ENCODE data around the gene UAP1L1.

Gene UAP1L1

DNA sequence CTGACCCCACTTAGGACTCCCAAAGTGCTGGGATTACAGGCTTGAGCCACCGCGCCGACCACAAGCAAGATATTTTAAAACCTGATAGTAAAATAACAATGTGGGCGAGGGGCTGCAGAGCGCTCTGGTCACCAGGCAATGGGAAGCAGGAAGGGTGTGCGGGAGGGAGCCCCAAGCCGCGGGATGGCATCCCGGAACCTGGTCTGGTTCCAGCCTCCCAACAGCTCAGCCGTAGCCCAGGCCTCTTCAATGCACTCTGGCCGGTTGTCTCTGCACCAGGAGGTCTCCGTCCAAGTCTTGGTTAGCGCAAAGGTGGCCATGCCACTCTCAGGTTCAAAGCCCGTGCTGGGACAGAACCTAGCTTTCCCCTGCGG lies 694 bp upstream of the UAP1L1 start:
- H3K27ac ChIP-seq (ENCODE audit: low read depth, low read length): no peak overlapping the region
- H2BK120ac ChIP-seq (ENCODE audit: insufficient read depth, low read length, poor library complexity): no peak overlapping the region
- WGBS (ENCODE audit: extremely low coverage, insufficient coverage, insufficient read length): no CpG with 5 or more reads among the region's 15 CpGs
- no peak overlapping the region for H3K14ac ChIP-seq (ENCODE audit: low read length)
- no peak overlapping the region for H4K8ac ChIP-seq (ENCODE audit: low read depth, low read length)
- no peak overlapping the region for H2AFZ ChIP-seq (ENCODE audit: insufficient read depth, low read length, poor library complexity)
- H3K36me3 ChIP-seq (ENCODE audit: control insufficient read depth in 1 of 2, insufficient read depth in 2 of 2, low read length in 2 of 2): peaks cover 0 to 2% of the 10 kb centered on the region in 2 experiments
- H4K12ac ChIP-seq (ENCODE audit: low read depth, low read length): no peak overlapping the region
- no peak overlapping the region for H3K23ac ChIP-seq (ENCODE audit: low read length)
- peak overlapping the region; percentile 39 for H3K4me2 ChIP-seq (ENCODE audit: low read length)
- peaks cover 22% of the 10 kb centered on the region for H3K27me3 ChIP-seq (ENCODE audit: insufficient read depth, low read length)
- H3K9me3 ChIP-seq (ENCODE audit: insufficient read depth, low read depth, low read length): peaks cover 6% of the 10 kb centered on the region
- no peaks in the 10 kb centered on the region for H3K79me2 ChIP-seq (ENCODE audit: control insufficient read depth, insufficient read depth, low read length, poor library complexity)
- no peak overlapping the region for H3K4me3 ChIP-seq (ENCODE audit: low read depth, low read length)
- H3K4me1 ChIP-seq (ENCODE audit: control insufficient read depth in 1 of 2, insufficient read depth in 2 of 2, low read length in 2 of 2): peaks cover 10 to 14% of the 10 kb centered on the region in 2 experiments
- H2BK12ac ChIP-seq (ENCODE audit: low read length): no peak overlapping the region
- H3K4ac ChIP-seq (ENCODE audit: low read depth, low read length): no peak overlapping the region
- peaks cover 3% of the 10 kb centered on the region for H3K79me1 ChIP-seq (ENCODE audit: low read length)
- H2BK5ac ChIP-seq (ENCODE audit: low read depth, low read length, poor library complexity): no peak overlapping the region
- H3K9ac ChIP-seq (ENCODE audit: low read length): no peak overlapping the region
- H2AK5ac ChIP-seq (ENCODE audit: low read length): no peak overlapping the region
- no peak overlapping the region for H3K18ac ChIP-seq (ENCODE audit: low read length)
- peak overlapping the region; percentile 7 for H4K91ac ChIP-seq (ENCODE audit: low read depth, low read length)
- DNase-seq: no peak

DNA sequence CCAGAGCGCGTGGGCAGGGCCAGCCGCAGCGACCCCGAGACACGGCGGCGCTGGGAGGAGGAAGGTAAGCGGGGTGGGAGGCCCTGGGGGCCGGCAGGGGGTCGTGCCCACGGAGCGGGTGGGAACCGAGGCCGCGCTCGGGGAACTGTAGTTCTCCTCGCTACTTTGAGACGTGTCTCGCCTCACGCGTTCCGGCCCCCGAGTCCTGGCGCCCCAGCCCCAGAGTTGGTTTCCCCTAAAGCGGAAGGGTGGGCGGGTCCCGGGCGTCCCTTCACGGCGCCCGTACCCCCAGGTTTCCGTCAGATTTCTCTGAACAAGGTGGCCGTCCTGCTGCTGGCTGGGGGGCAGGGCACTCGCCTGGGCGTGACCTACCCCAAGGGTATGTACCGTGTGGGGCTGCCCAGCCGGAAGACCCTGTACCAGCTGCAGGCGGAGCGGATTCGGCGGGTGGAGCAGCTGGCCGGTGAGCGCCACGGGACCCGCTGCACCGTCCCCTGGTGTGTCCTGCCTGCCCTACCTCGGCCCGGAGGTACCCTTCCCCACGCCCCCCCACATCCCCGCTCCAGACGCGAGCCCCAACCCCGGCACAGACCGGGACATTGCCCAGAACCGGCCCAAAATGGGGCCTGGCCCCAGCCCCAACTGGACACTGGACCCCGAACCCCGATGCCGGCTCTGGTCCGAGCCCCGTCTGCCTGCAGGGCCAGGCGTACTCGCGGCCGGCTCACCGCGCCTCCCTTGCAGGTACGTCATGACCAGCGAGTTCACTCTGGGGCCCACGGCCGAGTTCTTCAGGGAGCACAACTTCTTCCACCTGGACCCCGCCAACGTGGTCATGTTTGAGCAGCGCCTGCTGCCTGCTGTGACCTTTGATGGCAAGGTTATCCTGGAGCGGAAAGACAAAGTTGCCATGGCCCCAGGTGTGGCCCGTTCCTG lies 709 bp downstream of the UAP1L1 start:
- Histone ChIP-seq H3K27ac (ENCODE audit: low read depth, low read length) (no peak overlapping the region), H3K4me1 (ENCODE audit: control insufficient read depth in 1 of 2, insufficient read depth in 2 of 2, low read length in 2 of 2) (peaks cover 10 to 14% of the 10 kb centered on the region in 2 experiments), H3K9me3 (ENCODE audit: insufficient read depth, low read depth, low read length) (peaks cover 9% of the 10 kb centered on the region), H3K79me2 (ENCODE audit: control insufficient read depth, insufficient read depth, low read length, poor library complexity) (no peaks in the 10 kb centered on the region), H4K8ac (ENCODE audit: low read depth, low read length) (peak overlapping the region; percentile 23), H3K36me3 (ENCODE audit: control insufficient read depth in 1 of 2, insufficient read depth in 2 of 2, low read length in 2 of 2) (peaks cover 0 to 2% of the 10 kb centered on the region in 2 experiments), H2AK5ac (ENCODE audit: low read length) (no peak overlapping the region), H3K14ac (ENCODE audit: low read length) (no peak overlapping the region), H3K4me2 (ENCODE audit: low read length) (peak overlapping the region; percentile 90), H3K23ac (ENCODE audit: low read length) (no peak overlapping the region), H2BK12ac (ENCODE audit: low read length) (no peak overlapping the region), H3K9ac (ENCODE audit: low read length) (no peak overlapping the region), H2BK5ac (ENCODE audit: low read depth, low read length, poor library complexity) (no peak overlapping the region), H3K27me3 (ENCODE audit: insufficient read depth, low read length) (peaks cover 22% of the 10 kb centered on the region), H3K4me3 (ENCODE audit: low read depth, low read length) (peak overlapping the region; percentile 71), H3K79me1 (ENCODE audit: low read length) (peaks cover 3% of the 10 kb centered on the region), H2BK120ac (ENCODE audit: insufficient read depth, low read length, poor library complexity) (no peak overlapping the region), H3K4ac (ENCODE audit: low read depth, low read length) (no peak overlapping the region), H4K12ac (ENCODE audit: low read depth, low read length) (no peak overlapping the region), H3K18ac (ENCODE audit: low read length) (no peak overlapping the region), H2AFZ (ENCODE audit: insufficient read depth, low read length, poor library complexity) (peak overlapping the region; percentile 30), H4K91ac (ENCODE audit: low read depth, low read length) (peak overlapping the region; percentile 0)
- no CpG with 5 or more reads among the region's 76 CpGs for WGBS (ENCODE audit: extremely low coverage, insufficient coverage, insufficient read length)
- DNase-seq: no peak

- no CpG with 5 or more reads among the region's 51 CpGs for WGBS (ENCODE audit: extremely low coverage, insufficient coverage, insufficient read length)
- Histone ChIP-seq H3K27ac (ENCODE audit: low read depth, low read length) (no peak overlapping the region), H3K4me1 (ENCODE audit: control insufficient read depth in 1 of 2, insufficient read depth in 2 of 2, low read length in 2 of 2) (peaks cover 10 to 14% of the 10 kb centered on the region in 2 experiments), H2AK5ac (ENCODE audit: low read length) (no peak overlapping the region), H3K4me3 (ENCODE audit: low read depth, low read length) (no peak overlapping the region), H2AFZ (ENCODE audit: insufficient read depth, low read length, poor library complexity) (peak overlapping the region; percentile 13), H4K8ac (ENCODE audit: low read depth, low read length) (no peak overlapping the region), H3K18ac (ENCODE audit: low read length) (no peak overlapping the region), H2BK12ac (ENCODE audit: low read length) (no peak overlapping the region), H3K4me2 (ENCODE audit: low read length) (peak overlapping the region; percentile 90), H3K23ac (ENCODE audit: low read length) (no peak overlapping the region), H4K12ac (ENCODE audit: low read depth, low read length) (no peak overlapping the region), H4K91ac (ENCODE audit: low read depth, low read length) (no peak overlapping the region), H3K9me3 (ENCODE audit: insufficient read depth, low read depth, low read length) (peaks cover 9% of the 10 kb centered on the region), H2BK120ac (ENCODE audit: insufficient read depth, low read length, poor library complexity) (no peak overlapping the region), H3K79me2 (ENCODE audit: control insufficient read depth, insufficient read depth, low read length, poor library complexity) (no peaks in the 10 kb centered on the region), H3K79me1 (ENCODE audit: low read length) (peaks cover 3% of the 10 kb centered on the region), H2BK5ac (ENCODE audit: low read depth, low read length, poor library complexity) (no peak overlapping the region), H3K14ac (ENCODE audit: low read length) (no peak overlapping the region), H3K4ac (ENCODE audit: low read depth, low read length) (no peak overlapping the region), H3K36me3 (ENCODE audit: control insufficient read depth in 1 of 2, insufficient read depth in 2 of 2, low read length in 2 of 2) (peaks cover 0 to 2% of the 10 kb centered on the region in 2 experiments), H3K9ac (ENCODE audit: low read length) (no peak overlapping the region), H3K27me3 (ENCODE audit: insufficient read depth, low read length) (peaks cover 22% of the 10 kb centered on the region)
- DNase-seq: peak; percentile 22 to 39
These were observed 1.5 kb downstream of the UAP1L1 start for GRCh38 chr9:137078701-137079400.

- WGBS (ENCODE audit: extremely low coverage, insufficient coverage, insufficient read length): no CpG with 5 or more reads among the region's 13 CpGs
These were observed 2.1 kb downstream of the UAP1L1 start for GRCh38 chr9:137079401-137079787.

More at GRCh38 chr9:137079401-137079787, 2.1 kb downstream of the UAP1L1 start:
- Histone ChIP-seq H2BK120ac (ENCODE audit: insufficient read depth, low read length, poor library complexity) (no peak overlapping the region), H3K27ac (ENCODE audit: low read depth, low read length) (no peak overlapping the region), H2AK5ac (ENCODE audit: low read length) (no peak overlapping the region), H3K79me1 (ENCODE audit: low read length) (peaks cover 3% of the 10 kb centered on the region), H2AFZ (ENCODE audit: insufficient read depth, low read length, poor library complexity) (no peak overlapping the region), H3K36me3 (ENCODE audit: control insufficient read depth in 1 of 2, insufficient read depth in 2 of 2, low read length in 2 of 2) (peaks cover 0 to 2% of the 10 kb centered on the region in 2 experiments), H3K14ac (ENCODE audit: low read length) (no peak overlapping the region), H2BK12ac (ENCODE audit: low read length) (no peak overlapping the region), H4K91ac (ENCODE audit: low read depth, low read length) (no peak overlapping the region), H3K18ac (ENCODE audit: low read length) (no peak overlapping the region), H3K4me2 (ENCODE audit: low read length) (no peak overlapping the region), H3K79me2 (ENCODE audit: control insufficient read depth, insufficient read depth, low read length, poor library complexity) (no peaks in the 10 kb centered on the region), H3K27me3 (ENCODE audit: insufficient read depth, low read length) (peaks cover 22% of the 10 kb centered on the region), H3K4me3 (ENCODE audit: low read depth, low read length) (no peak overlapping the region), H4K12ac (ENCODE audit: low read depth, low read length) (no peak overlapping the region), H3K9me3 (ENCODE audit: insufficient read depth, low read depth, low read length) (peaks cover 9% of the 10 kb centered on the region), H2BK5ac (ENCODE audit: low read depth, low read length, poor library complexity) (no peak overlapping the region), H3K4ac (ENCODE audit: low read depth, low read length) (no peak overlapping the region), H4K8ac (ENCODE audit: low read depth, low read length) (no peak overlapping the region), H3K4me1 (ENCODE audit: control insufficient read depth in 1 of 2, insufficient read depth in 2 of 2, low read length in 2 of 2) (peaks cover 10 to 14% of the 10 kb centered on the region in 2 experiments), H3K9ac (ENCODE audit: low read length) (no peak overlapping the region), H3K23ac (ENCODE audit: low read length) (no peak overlapping the region)
- no peak for DNase-seq
